Neuron (in vitro differentiated cells): Measurements from ENCODE around the gene MACO1.
"Not testable (repeated sequence)": the region's sequence is repeated elsewhere in the genome, so short reads cannot be mapped to it uniquely, and the experiment has no call there.

Experiments used
- H2AFZ ChIP-seq: one replicate; pipeline ENCODE4 v1.6.1; 2013; ENCODE audit warnings: low read depth, mild to moderate bottlenecking, inconsistent platforms, low read length, moderate library complexity
- H3K27me3 ChIP-seq: one replicate; pipeline ENCODE4 v1.6.1; 2013; ENCODE audit warnings: low read length; ENCODE audit not compliant: insufficient read depth
- H3K36me3 ChIP-seq: one replicate; pipeline ENCODE4 v1.6.1; 2013; ENCODE audit warnings: low read length; ENCODE audit not compliant: insufficient read depth
- H3K4me1 ChIP-seq: one replicate; pipeline ENCODE4 v1.6.1; 2013; ENCODE audit warnings: low read length; ENCODE audit not compliant: insufficient read depth
- H3K4me3 ChIP-seq: 2 replicates; pipeline ENCODE4 v1.5.1; 2013; ENCODE audit warnings: mild to moderate bottlenecking, low read length, moderate library complexity
- H3K9me3 ChIP-seq: one replicate; pipeline ENCODE4 v1.6.1; 2013; ENCODE audit warnings: low read length

MACO1 gene

GRCh38 chr1:25432749-25433388, 2.2 kb downstream of the MACO1 start:
- H3K27me3 ChIP-seq: no peaks in the 10 kb centered on the region
- no peak overlapping the region for H2AFZ ChIP-seq
- peaks cover 21% of the 10 kb centered on the region for H3K4me1 ChIP-seq
- peak overlapping the region; percentile 81 for H3K4me3 ChIP-seq
- no peaks in the 10 kb centered on the region for H3K9me3 ChIP-seq
- no peaks in the 10 kb centered on the region for H3K36me3 ChIP-seq

- no peaks in the 10 kb centered on the region for H3K27me3 ChIP-seq
These were observed 2.9 kb downstream of the MACO1 start for GRCh38 chr1:25433389-25434186.

GRCh38 chr1:25435397-25436108, 4.9 kb downstream of the MACO1 start:
- Histone ChIP-seq H3K4me3 (no peak overlapping the region), H3K36me3 (no peaks in the 10 kb centered on the region), H3K9me3 (no peaks in the 10 kb centered on the region), H3K4me1 (peaks cover 21% of the 10 kb centered on the region), H3K27me3 (no peaks in the 10 kb centered on the region), H2AFZ (no peak overlapping the region)

More at GRCh38 chr1:25433389-25434186, 2.9 kb downstream of the MACO1 start:
- Histone ChIP-seq H3K4me3 (no peak overlapping the region), H3K4me1 (peaks cover 21% of the 10 kb centered on the region), H3K9me3 (no peaks in the 10 kb centered on the region), H3K36me3 (no peaks in the 10 kb centered on the region), H2AFZ (no peak overlapping the region)

GRCh38 chr1:25437672-25438071, 7.0 kb downstream of the MACO1 start:
- Histone ChIP-seq H3K36me3 (no peaks in the 10 kb centered on the region), H3K4me1 (peaks cover 13% of the 10 kb centered on the region), H2AFZ (no peak overlapping the region), H3K9me3 (no peaks in the 10 kb centered on the region), H3K4me3 (no peak overlapping the region), H3K27me3 (no peaks in the 10 kb centered on the region)

GRCh38 chr1:25439287-25439686, 8.6 kb downstream of the MACO1 start:
- Histone ChIP-seq H3K9me3 (no peaks in the 10 kb centered on the region), H2AFZ (no peak overlapping the region), H3K27me3 (no peaks in the 10 kb centered on the region), H3K4me3 (no peak overlapping the region), H3K36me3 (no peaks in the 10 kb centered on the region), H3K4me1 (peaks cover 5% of the 10 kb centered on the region)

- Histone ChIP-seq H3K4me3 (no peak overlapping the region), H3K27me3 (no peaks in the 10 kb centered on the region), H3K9me3 (no peaks in the 10 kb centered on the region), H2AFZ (no peak overlapping the region), H3K36me3 (peaks cover 2% of the 10 kb centered on the region), H3K4me1 (peaks cover 9% of the 10 kb centered on the region)
These were observed 11.5 kb downstream of the MACO1 start for GRCh38 chr1:25442178-25442577.

GRCh38 chr1:25443030-25443699, 12.5 kb downstream of the MACO1 start:
- H2AFZ ChIP-seq: no peak overlapping the region
- peaks cover 9% of the 10 kb centered on the region for H3K4me1 ChIP-seq
- H3K9me3 ChIP-seq: no peaks in the 10 kb centered on the region
- H3K4me3 ChIP-seq: no peak overlapping the region
- peaks cover 9% of the 10 kb centered on the region for H3K36me3 ChIP-seq
- H3K27me3 ChIP-seq: no peaks in the 10 kb centered on the region

GRCh38 chr1:25444604-25445003, 13.9 kb downstream of the MACO1 start:
- not testable (repeated sequence) for H3K9me3 ChIP-seq, H3K4me3 ChIP-seq, H3K27me3 ChIP-seq, H2AFZ ChIP-seq, H3K4me1 ChIP-seq
- peaks cover 21% of the 10 kb centered on the region for H3K36me3 ChIP-seq

- H3K4me1 ChIP-seq: peaks cover 9% of the 10 kb centered on the region
- no peak overlapping the region for H3K4me3 ChIP-seq
- no peaks in the 10 kb centered on the region for H3K9me3 ChIP-seq
- no peak overlapping the region for H2AFZ ChIP-seq
- no peaks in the 10 kb centered on the region for H3K27me3 ChIP-seq
- H3K36me3 ChIP-seq: peaks cover 25% of the 10 kb centered on the region
These were observed 15.4 kb downstream of the MACO1 start for GRCh38 chr1:25445993-25446538.

GRCh38 chr1:25447547-25447946, 16.9 kb downstream of the MACO1 start:
- Histone ChIP-seq H3K27me3 (no peaks in the 10 kb centered on the region), H3K4me1 (peaks cover 9% of the 10 kb centered on the region), H3K4me3 (no peak overlapping the region), H3K9me3 (no peaks in the 10 kb centered on the region), H3K36me3 (peaks cover 27% of the 10 kb centered on the region), H2AFZ (no peak overlapping the region)

GRCh38 chr1:25450891-25451290, 20.2 kb downstream of the MACO1 start:
- Histone ChIP-seq H3K27me3 (no peaks in the 10 kb centered on the region), H3K4me3 (no peak overlapping the region), H3K9me3 (no peaks in the 10 kb centered on the region), H3K4me1 (peaks cover 6% of the 10 kb centered on the region), H3K36me3 (peaks cover 31% of the 10 kb centered on the region), H2AFZ (no peak overlapping the region)

- no peaks in the 10 kb centered on the region for H3K4me1 ChIP-seq
These were observed 21.2 kb downstream of the MACO1 start for GRCh38 chr1:25451908-25452307.

More at GRCh38 chr1:25451908-25452307, 21.2 kb downstream of the MACO1 start:
- Histone ChIP-seq H3K4me3 (no peak overlapping the region), H3K9me3 (no peaks in the 10 kb centered on the region), H3K36me3 (peaks cover 36% of the 10 kb centered on the region), H2AFZ (no peak overlapping the region), H3K27me3 (no peaks in the 10 kb centered on the region)
